Measurements from ENCODE around the gene RAMP1.

DNA sequence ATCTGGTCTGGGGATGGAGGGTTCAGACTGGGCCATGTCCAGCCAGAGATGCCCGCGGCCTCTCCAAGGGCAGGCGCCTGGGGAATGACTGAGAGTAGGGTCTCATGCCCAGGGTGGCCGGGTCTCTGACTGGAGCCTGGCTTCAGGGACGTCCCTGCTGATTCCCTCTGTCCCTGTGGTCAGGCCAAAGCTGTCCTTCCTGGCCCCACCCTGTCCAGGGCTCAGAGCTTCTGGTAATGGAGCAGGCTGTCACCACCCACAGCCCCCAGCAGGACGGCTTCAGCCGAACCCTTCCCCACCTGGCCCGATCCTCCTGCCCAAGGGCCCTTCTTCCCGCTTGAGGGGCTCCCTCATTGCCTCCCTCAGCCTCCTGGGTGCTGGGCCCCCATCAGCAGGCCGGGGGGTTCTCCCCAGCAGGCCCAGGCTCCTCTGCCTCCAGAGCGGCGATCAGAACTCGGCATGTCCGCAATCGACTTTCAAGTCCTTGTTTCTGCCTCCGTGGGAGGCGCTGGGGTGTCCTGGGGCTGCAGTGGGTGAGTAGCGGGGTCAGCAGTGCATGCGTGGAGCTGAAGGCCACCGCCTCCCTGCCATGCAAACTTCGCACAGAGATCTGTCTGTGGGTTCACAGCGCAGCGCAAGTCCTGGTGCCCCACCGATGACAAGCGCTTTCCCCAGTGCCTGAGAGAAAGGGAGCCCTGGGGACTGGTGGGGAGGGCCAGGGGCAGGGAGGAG is 18.3 kb downstream of the RAMP1 start:
- no peak for TF ChIP-seq SP1 (IDR thresholded peaks at IDR 0.05)
- TF ChIP-seq FOXM1 (IDR thresholded peaks at IDR 0.05; ENCODE audit: borderline replicate concordance), result no peak
- TF ChIP-seq SUZ12 (IDR thresholded peaks at IDR 0.05), result no peak

All from HEK293T (cell line).